Adipose tissue (tissue), 3 donors: ENCODE results near the gene NCKAP1. TPM values are rescaled to one million over a fixed set of nuclear protein-coding genes. Genes with fewer than 3 reads are reported as not detected.
"Not testable (repeated sequence)": the region's sequence is repeated elsewhere in the genome, so short reads cannot be mapped to it uniquely, and the experiment has no call there.

Experiments
- H3K27ac ChIP-seq: one replicate; pipeline ENCODE4 v1.5.1; 2013; ENCODE audit warnings: low read depth, low read length
- WGBS, 3 donors: extraction: QIAGEN DNeasy Blood & Tissue Kit; methylation state at CpG; one replicate each; pipeline ENCODE4 v1.1.7; 2013; 5-methylcytosine and 5-hydroxymethylcytosine counted together
- polyA plus RNA-seq, 3 donors: library from polyadenylated mRNA; stranded (reverse); fragments of 200-250 nt; gene quantifications; one replicate each; pipeline ENCODE4 v1.2.3, GENCODE V29; 2013
- donor health status: healthy with polysubstance abuse.
- donor health status: Bipolar disorder and iron deficiency.
- donor health status: healthy.

The NCKAP1 gene
- polyA plus RNA-seq, 3 donors, result 36.6 to 56.8 (median 41.5) TPM

DNA sequence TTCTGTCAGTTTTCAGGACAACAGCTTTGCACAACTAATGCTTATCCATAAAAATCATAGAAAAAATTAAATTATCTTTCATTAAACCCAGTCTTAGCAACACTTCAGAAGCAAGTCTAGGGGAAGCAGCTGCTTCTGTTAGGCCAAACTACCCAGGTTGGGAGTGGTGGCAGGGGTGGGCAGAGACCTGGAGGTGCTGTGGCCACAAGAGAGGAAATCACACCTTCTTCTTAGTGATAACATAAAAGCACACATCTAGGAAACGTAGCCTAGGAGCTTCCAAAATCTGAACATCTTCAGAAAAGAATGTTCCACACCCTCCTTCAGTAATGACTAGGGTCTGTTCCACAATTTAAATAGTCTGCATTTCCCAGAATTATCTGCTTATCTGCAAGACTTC, 139.5 kb downstream of the NCKAP1 start:
- no peak overlapping the region for H3K27ac ChIP-seq
- WGBS, 3 donors, result 56 to 88% (median 70%) methylated on average over 1 of the region's 1 CpG

DNA sequence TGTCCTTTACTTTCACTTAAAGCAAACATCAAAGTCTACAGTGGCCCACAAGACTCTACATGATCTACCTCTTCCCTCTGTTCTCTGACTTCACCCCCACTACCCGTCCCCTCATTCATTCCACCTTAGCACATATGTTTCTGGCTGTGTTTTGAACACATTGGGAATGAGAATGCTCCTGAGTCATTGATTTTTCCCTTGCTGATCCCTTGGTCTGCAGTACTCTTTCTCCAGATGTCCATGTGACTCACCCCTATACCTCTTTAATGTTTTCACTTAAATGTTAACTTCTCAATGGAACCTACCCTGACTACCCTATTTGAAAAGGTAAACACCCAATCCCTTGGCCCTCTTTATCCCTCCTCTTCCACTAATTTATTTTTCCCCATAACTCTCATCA, 141.1 kb downstream of the NCKAP1 start:
- H3K27ac ChIP-seq, result no peak overlapping the region
- 78 to 88% (median 83%) methylated on average over 1 of the region's 1 CpG for WGBS, 3 donors

- no peak overlapping the region for H3K27ac ChIP-seq
- 87 to 91% (median 89%) methylated on average over 6 of the region's 6 CpGs for WGBS, 3 donors
Observed at GRCh38 chr2:182895798-182896197, 142.5 kb downstream of the NCKAP1 start.

- 87 to 95% (median 88%) methylated on average over 4 of the region's 4 CpGs for WGBS, 3 donors
- H3K27ac ChIP-seq, result no peak overlapping the region
Observed at GRCh38 chr2:182895169-182895568, 143.1 kb downstream of the NCKAP1 start.

DNA sequence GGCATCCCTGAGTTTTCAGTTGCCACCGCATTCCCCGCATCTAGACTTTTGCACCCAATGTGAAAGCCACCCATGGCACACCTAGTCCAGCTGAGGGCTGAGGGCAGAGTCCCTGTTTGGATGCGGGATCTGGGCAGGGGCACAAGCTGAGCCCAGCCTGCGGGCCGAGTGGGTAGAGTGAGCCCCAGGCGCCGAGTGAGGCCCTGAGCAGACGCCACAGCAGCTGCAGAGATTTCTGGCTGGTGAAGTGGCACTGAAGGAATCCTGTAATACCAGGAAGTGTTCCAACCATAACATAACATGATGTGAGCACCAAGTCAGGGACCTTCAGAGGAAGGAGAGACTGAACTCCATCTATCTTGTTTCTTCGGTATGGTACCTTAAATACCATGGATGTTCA, 144.1 kb downstream of the NCKAP1 start:
- 96 to 98% (median 97%) methylated on average over 9 of the region's 9 CpGs for WGBS, 3 donors
- no peak overlapping the region for H3K27ac ChIP-seq

DNA sequence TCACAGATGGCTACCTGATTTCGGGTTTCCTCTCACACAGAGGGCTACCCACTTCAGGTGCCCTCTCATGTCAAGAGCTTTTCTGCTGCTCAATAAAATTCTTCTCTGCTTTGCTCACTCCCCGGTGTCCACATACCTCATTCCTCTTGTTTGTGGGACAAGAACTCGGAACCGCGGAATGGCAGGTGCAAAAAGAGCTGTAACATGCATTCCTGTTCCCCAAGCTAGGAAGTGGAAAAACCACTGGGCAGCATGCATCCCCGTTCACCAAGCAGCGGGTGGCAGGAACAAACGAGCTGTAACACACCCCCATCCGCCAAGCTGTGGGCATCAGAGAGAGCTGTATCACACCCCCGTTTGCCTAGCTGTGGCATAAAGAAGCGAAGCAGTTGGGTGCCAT, 144.6 kb downstream of the NCKAP1 start:
- 84 to 98% (median 97%) methylated on average over 11 of the region's 11 CpGs for WGBS, 3 donors
- no peak overlapping the region for H3K27ac ChIP-seq

- not testable (repeated sequence) for H3K27ac ChIP-seq
- 88 to 94% (median 90%) methylated on average over 7 of the region's 7 CpGs for WGBS, 3 donors
Observed at GRCh38 chr2:182893035-182893434, 145.2 kb downstream of the NCKAP1 start.

- WGBS, 3 donors, result 54 to 75% (median 67%) methylated on average over 4 of the region's 4 CpGs
- H3K27ac ChIP-seq, result no peak overlapping the region
Observed at GRCh38 chr2:182891611-182892010, 146.6 kb downstream of the NCKAP1 start.

DNA sequence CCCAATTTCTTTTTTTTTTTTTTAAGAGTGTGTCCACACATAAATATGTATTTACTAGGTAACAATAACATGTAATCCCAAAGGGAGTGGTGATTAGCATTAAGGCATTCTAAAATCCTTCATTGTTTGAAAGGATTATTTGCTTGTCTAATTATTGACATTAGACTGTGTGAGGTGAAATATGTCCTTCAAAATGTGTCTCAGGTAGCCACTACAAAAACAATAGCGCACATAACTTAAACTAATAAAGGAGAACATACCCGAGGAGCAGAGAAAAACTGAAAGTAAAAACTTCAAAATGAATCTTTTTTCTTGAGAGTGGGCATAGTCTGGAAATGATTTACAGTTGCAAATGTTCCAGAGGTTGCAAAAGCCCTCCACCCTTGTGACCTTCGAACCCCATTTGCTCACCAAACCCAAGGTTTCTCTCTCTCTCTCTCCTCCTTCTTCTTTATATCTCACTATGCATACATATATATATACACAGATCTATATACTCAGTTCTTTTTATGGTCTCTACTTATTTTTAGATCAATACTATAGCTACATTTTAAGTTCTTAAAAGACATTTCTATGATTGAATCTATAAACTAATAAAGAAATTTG, 147.4 kb downstream of the NCKAP1 start:
- WGBS, 3 donors, result 23 to 79% (median 68%) methylated on average over 3 of the region's 3 CpGs
- no peak overlapping the region for H3K27ac ChIP-seq

GRCh38 chr2:182890305-182890704, 148.0 kb downstream of the NCKAP1 start:
- WGBS, 3 donors, result 72 to 87% (median 80%) methylated on average over 7 of the region's 7 CpGs
- no peak overlapping the region for H3K27ac ChIP-seq

DNA sequence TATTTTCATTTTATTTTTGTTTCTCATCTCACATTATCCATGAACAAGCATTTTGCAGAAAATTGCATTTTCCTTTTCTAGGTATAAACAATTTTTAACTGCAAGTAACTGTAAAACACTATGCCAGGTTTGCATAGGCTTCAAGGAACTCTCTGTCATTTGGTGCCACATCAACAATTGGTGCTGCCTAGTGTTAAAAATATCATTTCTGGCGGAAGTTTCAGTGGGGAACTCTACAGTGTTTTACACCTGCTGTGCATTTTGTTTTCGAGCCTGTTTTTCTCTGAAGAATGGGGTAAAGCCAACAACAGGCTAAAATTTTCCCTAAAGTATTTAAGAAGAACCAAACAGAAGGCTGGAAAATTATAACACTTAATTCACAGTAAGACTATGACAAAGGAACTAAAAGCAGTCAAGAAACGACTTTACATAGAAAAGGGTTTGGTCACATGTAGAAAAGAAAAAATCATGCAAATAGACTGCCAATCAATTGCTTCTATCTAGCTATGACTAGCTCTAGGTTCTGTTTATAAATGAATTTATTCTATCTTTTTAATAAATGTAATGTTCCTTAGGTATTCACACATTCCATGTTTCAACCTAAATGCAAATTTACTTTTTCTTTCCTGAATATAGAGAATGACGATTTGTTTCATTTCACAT, 150.4 kb downstream of the NCKAP1 start:
- H3K27ac ChIP-seq, result no peak overlapping the region
- 82 to 83% (median 82%) methylated on average over 4 of the region's 4 CpGs for WGBS, 3 donors

- H3K27ac ChIP-seq, result no peak overlapping the region
- 66 to 75% (median 67%) methylated on average over 6 of the region's 6 CpGs for WGBS, 3 donors
Observed at GRCh38 chr2:182887093-182887492, 151.2 kb downstream of the NCKAP1 start.

- H3K27ac ChIP-seq, result no peak overlapping the region
- 94 to 96% (median 95%) methylated on average over 1 of the region's 1 CpG for WGBS, 3 donors
Observed at GRCh38 chr2:182885771-182886170, 152.5 kb downstream of the NCKAP1 start.

DNA sequence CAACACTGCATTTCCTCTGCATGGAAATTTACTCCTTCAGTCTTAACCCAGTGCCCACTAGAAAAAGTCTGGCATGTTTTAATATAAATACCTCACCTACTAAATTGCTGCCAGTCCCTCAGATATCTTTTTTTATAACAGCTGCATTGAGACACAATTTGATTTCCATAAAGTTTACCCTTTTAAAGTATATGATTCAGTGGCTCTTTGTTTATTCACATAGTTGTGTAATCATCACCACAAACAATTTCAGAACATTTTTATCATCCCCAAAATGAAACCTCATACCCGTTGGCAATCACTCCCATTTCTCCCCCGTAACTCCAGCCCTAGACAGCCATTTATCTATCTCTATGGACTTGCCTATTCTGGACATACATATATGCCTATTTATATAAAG, 154.8 kb downstream of the NCKAP1 start:
- no peak overlapping the region for H3K27ac ChIP-seq
- 70 to 86% (median 79%) methylated on average over 2 of the region's 2 CpGs for WGBS, 3 donors

DNA sequence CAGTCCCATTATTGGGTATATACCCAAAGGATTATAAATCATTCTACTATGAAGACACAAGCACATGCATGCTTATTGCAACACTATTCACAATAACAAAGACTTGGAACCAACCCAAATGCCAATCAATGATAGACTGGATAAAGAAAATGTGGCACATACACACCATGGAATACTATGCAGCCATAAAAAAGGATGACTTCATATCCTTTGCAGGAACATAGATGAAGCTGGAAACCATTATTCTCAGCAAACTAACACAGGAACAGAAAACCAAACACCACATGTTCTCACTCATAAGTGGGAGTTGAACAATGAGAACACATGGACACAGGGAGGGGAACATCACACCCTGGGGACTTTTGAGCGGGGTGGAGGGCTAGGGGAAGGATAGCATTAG, 158.2 kb downstream of the NCKAP1 start:
- not testable (repeated sequence) for H3K27ac ChIP-seq
- 89 to 94% (median 92%) methylated on average over 1 of the region's 1 CpG for WGBS, 3 donors

- WGBS, 3 donors, result 91 to 93% (median 92%) methylated on average over 1 of the region's 1 CpG
- H3K27ac ChIP-seq, result not testable (repeated sequence)
Observed at GRCh38 chr2:182876653-182877052, 161.6 kb downstream of the NCKAP1 start.

GRCh38 chr2:182870227-182870626, 168.0 kb downstream of the NCKAP1 start:
- H3K27ac ChIP-seq, result no peak overlapping the region
- WGBS, 3 donors, result 11 to 26% (median 15%) methylated on average over 1 of the region's 1 CpG

DNA sequence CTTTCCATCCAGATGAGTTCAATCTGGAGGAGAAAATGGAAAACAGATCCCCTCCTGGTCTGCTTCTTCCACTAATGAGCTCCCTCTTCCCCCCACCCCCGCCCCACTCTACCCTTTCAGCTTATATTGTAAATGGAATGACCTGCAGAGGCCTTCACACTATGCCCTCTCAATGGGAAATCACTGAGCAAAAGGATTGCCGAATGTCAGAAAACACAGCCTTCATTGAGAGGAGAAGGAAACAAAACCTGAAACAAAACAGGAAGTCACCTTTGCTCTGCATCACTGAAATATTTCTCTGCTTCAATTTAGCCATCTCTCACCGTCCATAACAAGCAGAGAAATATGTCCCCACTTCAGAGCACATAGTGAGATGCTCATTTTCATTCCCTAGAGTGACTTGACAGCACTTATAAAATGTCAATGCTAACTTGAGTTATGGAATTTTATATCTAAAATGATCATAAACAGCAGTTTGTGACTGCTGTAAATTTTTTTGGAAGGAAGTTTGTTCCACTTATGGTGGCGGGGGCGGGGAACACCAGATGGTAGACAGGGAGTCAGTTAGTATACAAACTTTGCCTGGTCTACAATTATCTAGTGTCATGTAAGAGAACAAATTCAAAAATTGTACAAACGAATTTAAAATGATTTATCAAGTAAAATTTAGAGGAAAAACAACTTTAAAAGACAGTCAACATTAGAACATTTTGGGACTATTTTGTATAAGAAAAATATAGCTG, 170.0 kb downstream of the NCKAP1 start:
- WGBS, 3 donors, result 75 to 81% (median 76%) methylated on average over 6 of the region's 6 CpGs
- H3K27ac ChIP-seq, result no peak overlapping the region

DNA sequence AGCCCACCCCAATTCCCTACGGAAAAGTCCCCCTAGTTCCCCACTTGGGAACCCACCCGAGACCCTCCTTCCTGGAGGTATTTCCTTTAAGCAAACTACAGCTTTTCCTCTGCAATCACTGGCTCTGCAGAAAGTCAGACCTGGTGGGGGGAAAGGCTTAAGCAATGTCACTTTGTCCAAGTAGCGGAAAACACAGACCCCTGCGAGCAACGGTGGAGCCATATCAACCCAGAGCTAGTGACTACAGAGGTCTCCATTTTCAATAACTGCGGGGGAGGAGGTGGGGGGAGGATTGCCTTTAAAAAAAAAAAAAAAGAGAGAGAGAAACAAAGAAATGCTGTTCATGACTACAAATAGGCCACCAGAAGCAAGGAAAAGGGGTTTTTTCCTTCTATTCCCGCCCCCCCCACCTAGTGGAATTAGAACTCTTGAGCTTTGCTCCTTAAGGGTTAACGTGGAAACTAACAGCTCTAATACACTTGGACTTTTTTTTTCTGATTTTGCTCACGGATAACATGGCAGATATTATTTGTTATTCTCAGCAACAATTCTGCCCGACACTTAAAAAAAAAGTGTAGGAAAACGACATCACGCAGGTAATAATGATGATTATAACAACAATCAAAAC, 170.7 kb downstream of the NCKAP1 start:
- WGBS, 3 donors, result 41 to 47% (median 46%) methylated on average over 12 of the region's 12 CpGs
- H3K27ac ChIP-seq, result no peak overlapping the region
